Stimulated activated CD4-positive, alpha-beta T cell treated with anti-CD3 and anti-CD28 coated beads, Interleukin-12 subunit alpha, Interleukin-12 subunit beta, amount 100 ng/mL, for 4 hours (primary cell): ENCODE data around the gene BAIAP2.

Source experiments
- DNase-seq: peaks from one replicate; pipeline ENCODE4 v3.0.0-alpha.2; 2020

BAIAP2 gene

DNA sequence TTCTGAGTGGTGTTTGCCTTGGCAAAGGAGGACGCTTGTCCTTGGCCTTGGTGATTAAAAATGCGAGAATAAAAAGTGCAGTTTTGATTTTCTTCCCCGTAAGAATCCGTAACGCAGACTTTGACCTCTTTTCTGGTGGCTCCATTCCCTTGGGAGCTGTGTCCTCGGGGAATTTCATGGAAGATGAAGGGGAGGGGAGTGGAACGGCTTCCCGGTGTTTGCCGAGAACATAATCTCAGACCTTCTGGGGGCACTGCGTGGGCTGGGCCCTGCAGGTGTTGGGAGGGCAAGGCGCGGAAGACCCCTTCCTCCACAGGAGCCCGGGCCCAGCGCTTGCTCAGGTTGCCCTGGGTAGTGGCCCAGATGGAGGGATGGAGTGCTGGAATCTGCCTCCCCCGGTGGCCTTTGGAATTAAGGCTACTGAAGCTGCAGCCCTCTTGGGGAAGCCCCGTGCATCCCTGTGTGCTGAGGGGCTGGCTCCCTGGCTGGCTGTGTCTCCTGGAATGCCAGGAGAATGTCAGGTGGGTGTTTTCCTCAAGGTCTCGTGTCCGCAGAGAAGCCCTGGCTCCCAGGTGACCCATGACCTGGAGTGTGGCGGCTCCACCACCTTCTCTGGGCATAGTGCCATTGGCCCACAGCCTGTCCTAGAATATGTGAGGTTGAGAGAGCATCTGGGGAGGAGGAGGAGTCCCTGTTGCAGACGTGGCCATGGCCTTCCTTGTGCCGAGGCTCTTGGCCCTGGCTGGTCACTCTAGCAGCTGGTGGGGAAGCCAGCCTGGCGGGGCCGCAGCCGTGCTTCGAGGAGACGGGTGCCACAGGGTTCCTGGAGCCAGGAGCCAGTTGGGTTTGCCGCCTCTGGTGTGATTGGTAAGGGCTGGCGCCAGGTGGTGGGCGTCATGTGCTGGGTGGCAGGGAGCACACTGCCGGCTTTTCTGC is 3.1 kb downstream of the BAIAP2 start:
- no peak for DNase-seq

DNA sequence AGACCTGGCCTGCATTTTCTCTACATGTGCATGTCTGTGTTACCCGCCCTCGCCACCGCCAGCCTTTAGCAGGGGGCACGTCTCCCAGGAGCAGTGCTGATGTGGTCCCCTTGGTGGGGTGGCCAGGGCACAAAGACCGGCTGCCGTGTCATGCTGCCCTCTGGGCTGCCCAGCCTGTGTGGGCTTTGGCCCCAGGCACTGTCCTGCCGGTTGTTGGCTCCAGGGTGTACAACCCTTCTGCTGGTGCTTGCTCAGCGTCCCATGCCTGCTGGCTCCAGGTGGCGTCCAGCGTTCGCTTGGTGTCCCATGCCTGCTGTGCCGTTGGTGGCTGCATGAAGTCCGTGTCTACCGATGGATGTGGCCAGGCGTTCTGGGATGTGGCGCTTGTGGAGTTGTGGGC is 4.1 kb downstream of the BAIAP2 start:
- no peak for DNase-seq

DNA sequence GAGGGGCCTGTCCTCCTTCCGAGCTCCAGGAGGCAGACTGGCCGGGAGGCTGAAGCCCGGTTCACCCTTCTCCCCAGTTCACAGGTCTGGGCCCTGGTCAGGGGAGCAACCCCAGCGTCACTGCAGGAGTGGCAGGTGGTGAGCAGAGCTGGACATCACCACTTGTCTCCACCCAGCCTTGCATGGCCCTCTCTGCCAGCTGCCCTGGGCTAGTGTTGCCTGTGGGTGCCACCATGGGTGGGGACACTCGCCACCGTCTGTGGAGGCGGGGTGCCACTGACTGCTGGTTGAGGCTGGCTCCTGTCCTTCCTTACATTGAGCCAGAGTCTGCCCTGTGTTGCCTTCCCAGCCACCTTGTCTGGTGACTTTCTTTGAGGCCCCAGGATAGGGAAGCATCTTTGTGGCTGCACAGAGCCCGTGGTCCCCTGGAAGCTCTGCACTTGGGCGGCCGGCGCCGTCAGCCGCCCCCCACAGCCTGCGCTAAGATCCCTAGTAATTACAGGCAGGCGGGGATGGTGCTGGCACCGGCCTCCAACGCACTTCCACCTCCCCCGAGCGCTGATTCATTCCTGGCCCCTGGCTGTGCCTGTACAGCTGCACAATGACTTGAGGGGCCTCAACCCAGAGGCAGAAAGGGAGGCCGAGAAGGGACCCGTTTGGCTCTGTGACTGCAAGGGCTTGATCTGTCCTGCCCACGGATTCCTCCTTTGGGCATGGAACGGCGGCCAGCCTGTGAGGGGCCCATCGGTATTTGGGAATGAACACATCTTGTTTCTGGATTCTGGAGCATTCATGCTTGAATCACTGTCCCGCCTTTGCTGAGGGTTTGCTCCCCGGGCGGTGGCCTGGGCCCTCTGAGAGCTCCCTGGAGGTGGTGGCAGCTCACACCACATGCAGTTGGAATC is 5.2 kb downstream of the BAIAP2 start:
- no peak for DNase-seq

DNA sequence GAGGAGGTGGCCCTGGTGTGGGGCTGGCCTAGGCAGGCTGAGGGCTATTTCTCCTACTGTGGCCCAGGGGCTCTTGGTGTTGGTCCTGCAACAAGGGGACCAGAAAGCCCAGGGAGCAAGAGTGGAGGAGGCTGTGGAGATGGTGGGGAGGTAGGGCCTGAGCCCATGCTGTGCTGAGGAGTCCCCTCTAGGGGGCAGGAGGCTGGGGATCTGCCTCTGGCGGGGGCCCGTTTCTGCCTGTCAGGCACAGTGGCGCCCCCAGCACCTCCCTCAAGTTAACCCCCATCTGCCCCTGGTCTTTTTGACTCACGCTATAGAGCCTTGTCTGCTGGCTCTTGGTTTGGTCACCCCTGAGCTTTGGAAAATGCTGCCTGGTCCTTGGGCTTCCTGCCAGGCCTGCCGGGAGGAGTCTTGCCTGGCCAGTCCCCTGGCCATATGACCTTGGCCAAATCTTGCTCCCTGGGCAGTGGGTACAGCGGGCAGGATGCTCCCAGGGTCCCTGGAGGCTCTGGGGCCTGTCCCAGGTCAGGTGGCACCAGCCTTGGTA is 5.9 kb downstream of the BAIAP2 start:
- DNase-seq = no peak

DNA sequence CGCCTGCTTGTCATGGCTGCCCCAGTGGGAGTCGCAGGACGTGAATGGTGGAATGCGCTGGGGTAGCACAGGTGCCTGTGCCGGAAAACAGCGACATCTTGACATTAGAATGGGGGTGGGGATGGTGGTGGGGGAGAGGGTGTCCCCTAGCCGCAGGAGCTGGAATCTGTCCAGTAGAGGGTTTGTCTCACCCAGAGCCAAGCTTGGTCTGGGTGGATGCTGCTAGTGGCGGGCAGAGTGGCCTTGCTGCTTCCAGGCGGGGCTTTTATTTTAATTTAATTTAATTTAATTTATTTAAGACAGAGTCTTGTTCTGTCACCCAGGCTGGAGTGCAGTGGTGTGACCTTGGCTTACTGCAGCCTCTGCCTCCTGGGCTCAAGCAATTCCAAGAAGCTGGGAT is 7.7 kb downstream of the BAIAP2 start:
- no peak for DNase-seq

DNA sequence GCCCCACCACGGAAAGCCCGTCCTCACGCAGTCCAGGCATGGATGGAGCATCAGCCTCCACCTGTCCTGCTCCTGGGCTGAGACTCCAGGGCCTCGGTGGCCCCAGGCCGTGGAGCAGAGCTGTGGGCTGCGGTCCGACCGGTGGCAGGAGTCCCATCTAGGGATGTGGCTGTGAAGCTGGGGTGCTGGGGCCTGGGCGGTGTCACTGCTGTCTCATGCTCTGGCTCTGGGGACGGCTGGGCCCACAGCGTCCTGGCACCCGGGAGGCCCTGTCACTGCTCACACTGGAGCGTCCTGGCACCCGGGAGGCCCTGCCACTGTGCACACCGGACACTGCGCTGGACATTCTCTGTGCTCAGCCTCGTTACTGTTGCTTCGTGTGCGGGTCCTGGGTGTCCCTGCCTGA is 8.4 kb downstream of the BAIAP2 start:
- no peak for DNase-seq

DNA sequence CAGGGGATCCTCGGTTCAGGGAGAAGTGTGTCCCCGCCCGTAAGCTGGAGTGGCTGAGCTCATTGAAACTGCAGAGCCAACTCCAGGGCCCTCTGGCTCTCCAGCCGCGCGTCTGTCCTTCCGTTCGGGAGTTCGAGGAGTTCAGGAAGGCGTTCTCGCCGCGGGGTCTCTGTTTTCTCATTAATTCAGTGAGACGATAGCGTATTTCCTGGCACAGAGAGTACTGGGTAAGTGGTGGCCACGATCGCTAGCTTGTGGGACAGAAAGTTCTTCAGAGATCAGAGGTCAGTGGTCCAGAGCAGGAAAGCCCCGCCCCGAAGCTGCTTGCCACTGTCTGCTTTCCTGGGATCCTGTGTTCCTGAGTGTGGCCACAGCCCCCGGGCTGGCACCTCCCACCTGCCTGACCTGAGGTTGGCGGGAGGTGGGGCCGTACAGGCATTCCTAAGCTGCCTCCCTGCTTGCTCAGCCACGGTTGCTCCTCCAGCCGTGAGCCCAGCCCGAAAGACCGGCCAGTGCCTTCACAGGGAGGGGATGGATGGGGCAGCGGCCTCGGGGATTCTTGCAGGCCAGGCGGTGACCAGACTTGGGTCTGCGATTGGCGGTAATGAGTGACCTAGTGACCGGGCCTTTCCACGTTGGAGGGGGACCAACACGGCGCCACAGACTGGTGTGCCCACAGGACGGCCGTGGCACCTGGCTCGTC is 8.9 kb downstream of the BAIAP2 start:
- DNase-seq = no peak

DNA sequence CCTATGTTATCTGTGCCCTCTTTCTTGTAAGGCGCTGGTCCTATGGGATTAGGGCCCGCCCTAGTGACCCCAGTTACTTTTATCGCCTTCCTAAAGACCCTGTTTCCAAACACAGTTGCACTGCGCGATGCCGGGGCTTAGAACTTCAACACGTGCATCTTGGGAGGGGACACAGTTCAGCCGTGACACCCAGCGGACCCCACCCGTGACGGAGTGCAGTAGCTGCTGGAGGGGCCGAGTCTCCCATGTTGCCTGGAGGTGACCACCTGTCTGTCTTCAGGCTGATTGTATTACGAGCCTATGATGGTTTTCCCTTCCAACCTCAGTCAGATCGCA is 9.4 kb downstream of the BAIAP2 start:
- DNase-seq = no peak

DNA sequence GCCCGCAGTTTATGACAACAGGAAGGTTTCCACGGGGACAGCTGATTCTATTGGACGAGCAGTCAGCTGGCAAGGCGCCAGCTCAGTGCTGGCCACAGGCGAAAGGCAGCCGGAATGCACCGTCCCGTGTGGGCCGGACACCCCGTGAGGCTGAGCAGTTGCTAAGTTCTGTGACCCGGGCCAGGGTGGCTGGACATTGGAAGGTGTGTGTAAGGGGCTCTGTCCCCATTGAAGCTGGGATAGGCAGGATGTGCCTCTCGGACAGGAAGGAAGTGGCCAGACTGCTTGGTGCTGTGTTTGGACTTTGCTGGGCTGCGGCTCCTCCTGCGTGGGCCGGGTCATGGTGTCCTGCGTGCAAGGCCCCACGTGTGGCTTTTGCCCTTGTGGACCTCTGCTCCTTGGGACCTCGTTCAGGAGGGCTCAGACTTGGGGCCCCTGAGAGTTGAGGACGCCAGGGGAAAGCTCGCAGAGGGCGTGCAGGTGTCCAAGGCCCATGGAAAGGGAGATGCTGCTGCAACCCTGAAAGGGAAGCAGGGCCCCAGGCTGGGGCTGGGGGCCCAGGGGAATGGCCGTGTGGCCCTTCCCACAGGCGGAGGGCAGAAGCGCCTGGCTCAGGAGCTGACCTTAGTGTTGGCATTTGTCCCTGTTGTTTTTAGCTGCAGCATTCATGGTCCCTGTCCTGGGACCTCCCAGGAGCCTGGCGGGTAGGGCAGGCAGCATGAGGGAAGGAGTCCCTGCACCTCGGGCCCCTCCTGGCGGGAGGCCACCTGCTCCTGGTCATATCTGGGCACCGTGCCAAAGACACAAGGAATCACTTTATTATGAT is 10.0 kb downstream of the BAIAP2 start:
- no peak for DNase-seq

DNA sequence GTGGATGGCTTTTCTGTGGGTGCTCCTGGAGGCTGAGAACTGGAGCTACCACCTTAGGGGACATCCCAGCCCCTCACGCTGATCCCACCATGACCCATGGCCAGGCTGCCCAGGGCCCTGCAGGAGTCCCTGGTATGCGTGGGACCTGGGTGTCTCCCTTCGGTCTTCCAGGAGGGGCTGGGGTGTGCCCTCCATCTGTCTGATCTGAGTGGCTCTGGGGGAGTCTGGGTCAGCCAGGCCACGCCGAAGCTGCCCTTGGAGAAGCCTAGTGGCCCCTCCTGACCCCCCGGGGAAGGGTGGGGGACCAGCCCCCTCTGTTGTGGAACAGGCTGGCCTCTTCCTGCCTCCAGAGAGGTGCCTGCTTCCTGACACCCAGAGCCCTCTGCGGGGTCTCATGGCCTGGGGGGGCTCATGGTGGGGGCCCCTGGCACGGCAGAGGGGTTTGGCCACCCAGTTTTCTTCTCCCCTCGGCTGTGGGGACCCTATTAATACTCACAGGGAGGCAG is 10.7 kb downstream of the BAIAP2 start:
- DNase-seq = no peak

DNA sequence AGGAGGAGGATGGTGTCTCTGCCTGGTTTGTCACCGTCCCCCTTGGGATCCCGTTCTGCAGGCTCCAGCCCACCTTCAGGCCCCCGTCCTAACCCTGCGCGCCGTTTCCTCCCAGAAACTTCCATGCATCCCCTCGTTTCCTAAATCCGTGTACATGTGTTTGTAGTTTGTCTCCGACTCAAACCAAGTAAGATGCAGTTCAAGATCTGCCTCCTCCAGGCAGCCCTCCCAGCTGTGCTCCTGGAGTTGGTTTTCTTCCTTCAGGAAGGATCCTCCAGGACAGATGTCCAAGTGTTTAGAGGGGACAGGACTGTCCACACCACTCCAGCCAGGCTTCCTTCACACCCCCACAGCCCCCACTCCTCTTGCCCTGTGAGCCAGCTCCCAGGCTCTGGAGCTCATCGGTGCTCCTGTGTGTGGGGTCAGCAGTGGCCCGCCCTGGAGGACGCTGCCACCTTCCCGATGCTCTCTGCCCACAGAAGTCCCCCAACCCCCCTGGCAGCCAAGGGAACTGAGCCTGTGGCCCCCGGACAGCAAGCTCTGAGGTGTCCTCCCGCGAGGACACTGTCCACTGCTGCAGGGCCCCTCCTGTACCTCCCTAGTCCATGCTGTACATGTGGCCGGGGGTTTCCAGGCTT is 11.3 kb downstream of the BAIAP2 start:
- DNase-seq = no peak

DNA sequence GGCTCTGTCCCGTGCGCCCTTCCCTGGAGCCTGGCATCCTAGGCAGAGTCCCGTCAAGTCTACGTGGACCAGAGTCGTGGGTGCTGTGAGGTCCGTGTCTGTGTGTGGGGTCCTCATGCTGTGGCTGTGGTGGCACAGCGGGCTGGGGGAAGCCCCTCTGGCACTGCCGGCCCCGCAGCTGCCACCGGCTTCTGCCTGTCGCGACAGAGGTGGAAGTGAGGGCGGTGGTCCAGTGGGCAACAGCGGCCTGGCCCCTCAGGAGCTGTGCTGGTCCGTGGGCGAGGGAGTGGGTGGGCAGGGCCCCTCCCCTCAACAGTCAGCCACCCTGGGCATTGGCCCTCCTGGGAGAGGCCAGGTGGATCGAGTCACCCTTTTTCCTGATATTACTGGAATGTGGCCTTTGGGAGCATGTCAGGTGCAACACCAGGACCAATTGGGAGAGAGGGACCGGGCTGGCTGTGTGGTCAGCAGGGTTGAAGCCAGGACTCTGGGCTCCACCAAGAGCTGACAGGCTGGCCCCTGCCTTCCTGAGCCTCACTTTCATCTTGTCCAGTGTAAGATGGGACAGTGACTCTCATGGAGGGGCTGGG is 11.9 kb downstream of the BAIAP2 start:
- DNase-seq = no peak

DNA sequence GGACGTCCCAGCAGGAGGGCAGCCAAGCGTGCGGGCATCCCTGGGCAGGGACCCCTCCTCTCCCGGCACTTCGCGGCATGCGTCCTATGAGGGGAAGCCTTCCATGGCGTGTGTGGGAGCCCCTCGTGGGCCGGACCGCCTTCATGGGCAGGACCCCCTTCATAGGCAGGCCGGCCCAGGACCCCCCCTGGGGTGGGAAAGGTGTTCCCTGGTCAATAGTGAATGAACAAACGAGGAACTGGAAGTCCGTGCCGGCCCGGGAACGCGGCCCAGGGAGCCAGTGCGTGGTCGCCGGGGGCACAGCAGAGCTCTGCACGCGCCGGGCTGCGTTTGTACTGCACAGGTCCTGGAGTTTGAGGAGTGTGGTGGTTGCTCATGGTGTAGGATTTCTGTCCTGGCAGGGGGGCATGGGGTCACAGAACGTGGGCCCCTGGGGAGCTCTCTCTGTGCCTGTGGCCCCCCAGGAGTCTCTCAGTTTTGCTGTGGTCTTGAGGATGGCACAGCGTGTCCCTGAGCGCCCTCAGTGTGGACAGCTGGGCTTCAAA is 13.9 kb downstream of the BAIAP2 start:
- no peak for DNase-seq

DNA sequence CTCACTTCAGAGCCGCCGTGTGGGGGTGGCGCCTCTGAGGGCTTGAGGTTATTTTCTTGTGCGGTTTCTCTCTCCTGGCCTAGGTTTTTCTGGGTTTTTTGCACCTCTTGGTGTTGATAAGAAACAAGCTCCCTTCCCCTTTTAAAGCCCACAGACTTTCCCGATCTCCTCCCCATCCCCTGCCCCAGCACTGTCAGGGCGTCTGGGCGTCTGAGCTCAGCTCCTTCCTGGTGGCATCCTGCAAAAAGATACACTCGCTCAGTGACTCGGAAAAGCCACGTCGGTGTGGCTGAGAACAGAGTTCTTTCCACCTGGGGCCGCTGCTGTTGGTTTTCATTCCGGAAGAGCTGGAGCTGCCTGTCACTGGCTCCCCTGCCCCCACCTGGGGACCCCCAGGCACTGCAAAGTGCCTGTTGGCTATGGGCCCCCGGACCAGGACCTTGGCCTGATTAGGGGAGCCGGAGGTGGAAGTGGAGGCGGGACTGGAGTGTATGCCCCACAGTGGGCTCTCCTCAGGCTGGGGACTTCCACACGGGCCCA is 14.5 kb downstream of the BAIAP2 start:
- no peak for DNase-seq

DNA sequence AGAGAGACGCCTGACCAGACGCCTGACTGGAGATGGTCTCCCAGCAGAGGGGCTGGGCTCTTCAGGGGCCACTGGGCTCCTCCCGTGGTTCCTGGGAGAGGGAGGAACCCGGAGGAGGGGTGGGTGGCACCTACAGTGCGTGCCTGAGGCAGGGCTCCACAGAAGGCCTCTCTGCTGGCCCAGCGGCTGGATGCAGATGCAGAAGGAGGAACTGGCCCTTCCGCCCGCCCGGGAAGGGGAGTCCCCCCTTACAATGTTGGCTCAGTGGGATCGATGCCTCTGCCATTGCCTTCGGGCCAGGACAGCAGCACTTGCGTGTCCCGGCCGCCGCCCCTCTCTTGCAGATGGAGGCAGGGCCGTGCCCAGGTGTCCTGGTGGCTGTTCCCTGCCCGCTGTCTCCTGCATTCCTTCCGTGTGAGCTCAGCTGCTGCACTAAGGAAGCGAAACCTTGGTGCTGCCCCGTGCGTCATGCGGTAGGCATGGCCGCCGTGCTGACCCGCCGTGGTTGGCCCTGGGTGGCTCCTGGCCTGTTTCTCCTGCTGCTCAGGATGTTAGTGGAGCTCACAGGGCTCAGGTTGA is 15.1 kb downstream of the BAIAP2 start:
- DNase-seq = no peak

DNA sequence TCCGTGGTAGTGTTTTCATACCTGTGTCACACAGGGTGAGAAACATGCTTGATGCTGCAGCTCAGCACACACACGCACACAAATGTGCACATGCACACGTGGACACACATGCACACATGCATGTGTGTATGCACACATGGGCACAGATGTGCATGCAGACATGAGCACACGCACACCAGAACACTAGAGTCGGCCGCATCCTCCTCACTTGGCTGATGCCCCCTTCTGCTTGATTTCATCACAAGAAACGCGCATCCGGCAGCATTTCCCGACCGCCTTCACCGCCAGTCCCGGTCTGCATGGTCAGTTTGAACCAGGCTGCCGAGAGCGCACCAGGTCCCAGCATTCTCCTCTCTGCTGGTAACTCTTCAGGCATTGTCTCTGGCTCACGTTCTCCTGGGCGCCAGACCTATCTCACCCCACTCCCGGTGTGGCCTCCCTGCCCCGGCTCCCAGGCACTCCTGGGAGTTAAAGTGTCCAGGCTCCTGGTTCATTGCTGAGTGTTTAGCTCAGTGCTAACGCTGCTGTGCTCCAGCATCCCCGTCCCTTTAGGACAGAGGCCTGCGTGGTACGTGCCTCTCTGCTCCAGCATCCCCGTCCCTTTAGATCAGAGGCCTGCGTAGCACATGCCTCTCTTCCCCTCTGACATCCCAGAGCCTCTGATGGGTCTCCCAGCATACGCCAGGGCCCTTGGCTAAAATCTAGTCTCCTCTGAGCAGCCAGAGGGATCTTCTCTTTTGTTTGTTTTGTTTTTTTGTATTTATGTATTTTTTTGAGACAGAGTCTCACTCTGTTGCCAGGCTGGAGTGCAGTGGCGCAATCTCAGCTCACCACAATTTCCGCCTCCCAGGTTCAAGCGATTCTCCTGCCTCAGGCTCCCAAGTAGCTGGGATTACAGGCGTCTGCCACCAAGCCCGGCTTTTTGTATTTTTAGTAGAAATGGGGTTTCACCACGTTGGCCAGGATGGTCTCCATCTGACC is 16.0 kb downstream of the BAIAP2 start:
- DNase-seq = no peak

DNA sequence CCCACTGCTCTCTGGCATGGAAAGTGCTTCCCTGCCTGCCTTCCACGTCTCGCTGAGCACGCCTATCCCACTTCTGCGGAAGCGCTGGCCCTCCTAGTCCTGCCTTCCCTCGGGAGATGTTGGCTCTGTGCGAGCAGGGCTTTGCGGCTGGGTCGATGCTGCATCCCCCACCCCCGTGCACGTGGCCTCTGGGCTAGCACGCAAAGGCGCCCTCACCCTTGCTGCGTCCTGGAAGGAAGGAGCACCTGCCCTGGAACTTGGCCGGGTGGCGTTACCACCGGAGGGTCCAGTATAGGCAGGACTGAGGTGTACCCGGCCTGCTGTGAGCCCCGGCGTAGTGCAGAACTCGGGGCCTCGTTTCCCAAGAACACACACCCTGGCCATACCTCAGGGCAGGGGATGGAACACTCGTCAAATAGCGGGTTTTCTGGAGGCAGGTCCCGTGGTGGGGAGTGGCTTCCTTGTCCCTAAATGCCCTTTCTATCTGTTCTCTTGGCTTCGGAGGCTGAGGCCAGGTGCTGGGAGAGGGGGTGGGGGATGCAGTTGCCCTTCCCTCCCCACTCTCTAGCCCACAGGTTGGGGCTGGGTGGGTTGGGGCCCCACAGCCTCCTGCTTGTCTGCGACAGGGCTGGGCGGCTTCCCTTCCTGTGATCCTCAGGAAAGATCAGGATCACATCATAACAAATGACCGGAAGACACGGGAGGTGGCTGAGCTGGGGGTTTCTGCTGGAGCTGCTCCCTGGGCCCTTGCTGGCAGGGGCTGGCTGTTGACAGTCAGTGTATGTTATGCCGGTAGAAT is 17.4 kb downstream of the BAIAP2 start:
- DNase-seq = no peak
